Mammary epithelial cell (primary cell): ENCODE measurements around the gene SNX14.

ENCODE experiments used
- CTCF ChIP-seq, 2 donors: IDR thresholded peaks in 1 of 2; conservative IDR thresholded peaks in 1 of 2; 2 replicates each; pipeline ENCODE4 v1.5.1; 2011 to 2012; ENCODE audit warnings: inconsistent platforms in 2 of 2, low read length in 2 of 2, mild to moderate bottlenecking in 2 of 2, control low read depth in 1 of 2, low read depth in 1 of 2; ENCODE audit not compliant: insufficient read depth in 1 of 2; ENCODE audit errors: extremely low read depth in 1 of 2
- EZH2 ChIP-seq: IDR thresholded peaks from 2 replicates; pipeline ENCODE4 v1.6.1; 2012; ENCODE audit warnings: low read length, inconsistent platforms, borderline replicate concordance

- TF ChIP-seq CTCF (conservative IDR thresholded peaks at IDR 0.05 in 1 of 2, IDR thresholded peaks at IDR 0.05 in 1 of 2; ENCODE audit: extremely low read depth in 1 of 2, insufficient read depth in 1 of 2, low read depth in 1 of 2, low read length in 2 of 2) (no peak), EZH2 (no peak)
Observed at GRCh38 chr6:85465762-85466161, 127.9 kb downstream of the SNX14 start.
